Activated T-cell treated with anti-CD3 and anti-CD28 coated beads, Interleukin-2, amount 50 U/mL, for 1 hour (primary cell): Measurements from ENCODE around the gene SLIRP.
"Not testable (repeated sequence)": the region's sequence is repeated elsewhere in the genome, so short reads cannot be mapped to it uniquely, and the experiment has no call there.

Experiments
- DNase-seq: peaks from one replicate; pipeline ENCODE4 v3.0.0-alpha.2; 2020

Gene SLIRP

DNA sequence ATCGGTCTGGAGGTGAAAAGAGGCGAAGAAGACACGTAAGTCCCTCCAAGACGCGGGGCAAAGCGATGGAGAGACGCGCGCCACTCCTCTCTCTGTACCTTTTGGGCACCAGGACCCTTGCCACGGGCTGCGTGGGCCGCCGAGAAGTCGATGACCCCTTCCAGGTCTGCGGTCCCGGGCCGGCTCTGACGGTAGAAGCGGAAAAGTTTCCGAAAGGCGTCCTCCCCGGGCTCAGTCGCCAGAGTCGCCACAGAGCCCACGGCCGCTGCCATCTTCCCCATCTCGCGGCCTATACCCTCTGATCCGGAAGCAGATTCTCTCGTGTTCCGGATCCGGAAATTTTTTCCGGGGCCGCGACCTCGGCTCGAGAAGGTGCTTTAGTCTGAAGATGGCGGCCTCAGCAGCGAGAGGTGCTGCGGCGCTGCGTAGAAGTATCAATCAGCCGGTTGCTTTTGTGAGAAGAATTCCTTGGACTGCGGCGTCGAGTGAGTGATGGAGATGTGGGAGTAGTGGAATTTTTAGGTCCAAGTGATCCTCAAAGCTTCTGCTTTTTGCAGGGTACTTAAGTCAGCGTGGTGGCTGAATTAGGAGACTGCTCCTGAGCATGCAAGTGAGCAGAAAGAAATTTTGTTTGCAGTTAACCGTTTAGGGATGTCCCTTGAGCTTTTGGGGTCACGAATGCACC, at the start of gene SLIRP, which contains the start of gene ALKBH1:
Gene SLIRP (plus strand): TSS at position 380 of the 685 bp plus-strand sequence. CDS start 9 bp downstream, at position 389.
Gene ALKBH1 (minus strand): TSS at position 300 of the 685 bp plus-strand sequence. CDS start 19 bp downstream, at position 281.
- DNase-seq = peak; percentile 82

DNA sequence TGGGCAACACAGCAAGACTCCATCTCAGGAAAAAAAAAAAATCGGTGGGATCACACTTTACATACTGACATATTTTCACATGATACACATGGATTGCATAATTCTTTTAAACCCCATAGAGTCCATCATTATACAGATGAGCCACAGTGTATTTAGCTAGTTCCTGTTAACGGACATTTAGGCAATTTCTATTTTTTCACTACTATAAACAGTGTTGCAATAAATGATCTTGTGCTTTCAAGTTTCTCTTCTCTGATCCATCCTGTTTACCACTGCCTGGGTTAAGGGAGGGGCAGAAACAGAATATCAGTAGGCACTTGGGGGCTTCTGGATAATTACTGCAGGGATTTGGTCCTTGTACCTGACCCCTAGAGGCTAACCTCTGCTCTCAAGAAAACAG, 48.1 kb upstream of the SLIRP start:
- DNase-seq = no peak

DNA sequence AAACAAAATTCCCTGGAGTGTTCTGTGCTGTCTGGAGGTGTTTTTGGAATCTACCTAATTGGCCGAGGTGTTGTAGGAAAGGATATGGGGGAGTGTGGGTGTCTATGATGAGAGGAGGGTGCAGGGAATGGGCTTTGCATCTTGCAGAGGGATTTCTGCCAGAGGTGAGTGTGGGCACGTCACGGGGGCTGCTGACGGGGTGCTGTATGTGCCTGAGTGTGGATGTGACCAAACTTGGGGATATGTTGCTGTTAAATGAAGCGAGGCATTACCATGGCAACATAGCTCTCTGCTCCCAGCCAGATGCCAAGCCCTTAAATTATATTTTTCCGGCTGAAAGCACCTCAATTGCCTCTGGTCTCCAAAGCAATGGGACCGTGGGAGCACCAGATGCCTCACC, 47.1 kb upstream of the SLIRP start:
- DNase-seq = no peak

DNA sequence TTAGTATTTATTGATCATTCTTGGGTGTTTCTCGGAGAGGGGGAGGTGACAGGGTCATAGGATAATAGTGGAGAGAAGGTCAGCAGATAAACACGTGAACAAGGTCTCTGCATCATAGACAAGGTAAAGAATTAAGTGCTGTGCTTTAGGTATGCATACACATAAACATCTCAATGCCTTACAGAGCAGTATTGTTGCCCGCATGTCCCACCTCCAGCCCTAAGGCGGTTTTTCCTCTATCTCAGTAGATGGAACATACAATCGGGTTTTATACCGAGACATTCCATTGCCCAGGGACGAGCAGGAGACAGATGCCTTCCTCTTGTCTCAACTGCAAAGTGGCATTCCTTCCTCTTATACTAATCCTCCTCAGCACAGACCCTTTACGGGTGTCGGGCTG, 46.3 kb upstream of the SLIRP start:
- not testable (repeated sequence) for DNase-seq

DNA sequence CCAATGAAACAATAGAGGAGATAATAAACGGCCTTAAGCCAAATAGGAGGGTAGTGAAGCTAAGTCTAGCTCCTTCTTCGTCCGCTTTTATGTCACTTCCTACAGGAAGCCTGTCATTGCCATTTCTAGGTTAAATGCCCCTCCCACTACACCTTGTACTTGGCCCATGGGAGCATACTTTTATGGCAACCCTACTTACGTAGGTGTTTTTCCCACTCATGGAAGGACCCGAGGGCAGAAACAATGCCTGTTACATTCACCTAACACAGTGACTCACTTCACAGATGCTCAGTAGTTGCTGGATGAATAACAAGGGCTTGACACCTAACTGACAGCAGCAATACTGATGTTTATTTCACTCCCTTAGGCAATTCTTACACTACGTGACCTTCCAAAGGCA, 44.6 kb upstream of the SLIRP start:
- DNase-seq = no peak

DNA sequence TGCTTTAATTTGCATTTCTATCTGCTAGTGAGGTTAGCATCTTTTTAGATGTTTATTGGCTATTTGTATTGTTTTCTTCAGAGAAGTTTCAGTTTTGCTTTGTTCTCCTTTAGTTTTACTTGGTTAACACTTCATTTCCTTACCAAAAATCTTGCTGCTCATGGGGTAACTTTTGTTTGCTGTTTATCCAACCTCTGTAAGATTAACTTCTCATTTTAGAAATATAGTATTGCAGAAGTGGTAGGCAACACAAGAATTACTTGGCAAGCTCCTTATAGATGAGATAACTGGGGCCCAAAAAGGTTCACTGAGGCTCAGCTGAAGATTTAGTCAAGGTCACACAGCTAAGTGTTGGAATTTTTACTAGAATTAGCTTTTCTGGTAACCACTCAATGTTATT, 40.6 kb upstream of the SLIRP start:
- no peak for DNase-seq

DNA sequence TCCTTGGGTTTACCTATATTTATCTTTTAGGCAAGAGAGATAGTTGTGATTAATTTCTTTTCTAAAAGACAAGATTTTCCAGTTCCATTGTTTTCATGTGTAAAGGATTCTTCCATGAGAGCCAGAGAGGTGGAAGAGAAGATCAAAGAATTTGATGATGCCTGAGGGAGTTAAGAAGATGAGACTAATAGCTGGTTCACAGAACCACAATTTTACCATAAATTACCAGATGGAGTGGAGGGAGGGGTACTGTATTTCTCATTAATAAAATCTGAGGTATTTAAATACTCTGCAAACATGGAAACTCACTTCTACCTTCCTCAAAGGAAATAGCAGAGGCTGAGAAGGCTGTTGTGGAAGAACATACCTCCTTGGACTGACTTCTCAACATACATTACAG, 34.7 kb upstream of the SLIRP start:
- DNase-seq = no peak

DNA sequence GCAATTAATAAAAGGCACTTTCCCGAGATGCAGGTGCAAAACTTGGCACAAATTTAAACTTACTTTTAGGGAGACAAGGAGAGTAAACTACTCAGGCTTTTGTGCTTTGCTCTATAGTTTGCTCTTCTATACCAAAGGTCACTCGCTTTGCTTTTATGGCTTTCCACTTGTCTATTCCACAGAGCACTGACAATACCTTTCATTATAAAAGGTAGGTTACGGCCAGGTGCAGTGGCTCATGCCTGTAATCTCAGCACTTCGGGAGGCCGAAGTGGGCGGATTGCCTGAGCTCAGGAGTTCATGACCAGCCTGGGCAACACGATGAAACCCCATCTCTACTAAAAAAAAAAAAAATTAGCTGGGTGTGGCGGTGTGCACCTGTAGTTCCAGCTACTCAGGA, 33.0 kb upstream of the SLIRP start:
- DNase-seq = no peak

DNA sequence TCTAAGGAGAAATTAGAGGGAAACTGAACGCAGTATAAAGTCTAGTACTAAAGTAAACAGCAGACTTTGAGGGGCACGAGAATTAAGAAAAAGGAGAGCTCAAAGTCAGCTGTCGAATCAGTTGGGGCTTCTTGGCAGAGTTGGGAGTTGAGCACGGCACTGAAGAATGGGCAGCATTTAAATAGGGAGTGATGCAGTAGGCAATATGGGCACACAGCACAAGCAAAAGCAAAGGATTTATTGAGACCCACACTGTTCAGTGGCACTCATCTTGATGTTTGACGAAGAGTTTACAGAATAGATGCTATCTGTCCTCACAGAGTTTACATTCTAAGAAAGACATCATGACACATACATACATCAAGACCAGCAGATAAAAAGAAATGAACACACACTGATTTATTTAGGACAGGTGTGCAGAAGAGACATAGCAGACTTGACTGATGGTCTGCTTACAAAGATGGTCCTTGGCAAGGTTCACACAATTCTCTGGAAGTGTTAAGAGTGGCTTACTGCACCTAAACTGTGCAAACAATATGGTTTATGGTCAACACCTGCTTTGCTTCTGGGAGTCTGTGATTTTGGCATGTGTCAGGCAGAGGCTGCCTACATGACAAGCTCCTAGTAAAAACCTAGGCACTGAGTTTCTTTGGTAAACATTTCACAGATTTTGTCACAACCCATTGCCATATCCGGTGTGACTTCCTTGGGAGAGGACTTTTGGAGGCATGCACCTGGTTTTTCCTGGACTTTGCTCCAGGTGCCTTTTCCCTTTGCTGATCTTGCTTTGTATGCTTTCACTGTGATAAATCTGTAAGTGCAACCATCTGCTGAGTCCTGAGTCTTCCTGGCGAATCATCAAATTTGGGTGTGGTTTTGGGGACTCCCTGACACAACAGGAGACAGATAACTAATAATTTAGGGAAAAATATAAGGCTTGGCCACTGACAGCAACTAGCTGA, 26.4 kb upstream of the SLIRP start:
- DNase-seq = no peak

DNA sequence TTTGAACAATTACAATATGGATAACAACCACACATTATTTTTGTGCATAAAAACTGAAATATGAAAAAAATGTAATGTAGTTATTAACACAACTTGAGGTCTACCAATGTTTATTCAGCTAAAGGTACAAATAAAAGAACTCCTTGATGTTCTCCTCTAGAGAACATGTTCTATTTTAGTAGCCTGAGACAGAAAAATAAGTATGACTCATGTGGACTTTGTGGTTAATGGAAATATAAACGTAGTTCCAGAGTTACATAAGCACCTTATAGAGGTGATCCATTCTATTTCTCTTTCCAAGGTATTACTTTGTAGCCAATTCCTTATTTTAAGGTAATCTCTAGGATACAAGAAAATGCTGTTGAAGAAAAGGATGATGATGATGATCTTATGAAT, 25.7 kb upstream of the SLIRP start:
- DNase-seq = no peak

DNA sequence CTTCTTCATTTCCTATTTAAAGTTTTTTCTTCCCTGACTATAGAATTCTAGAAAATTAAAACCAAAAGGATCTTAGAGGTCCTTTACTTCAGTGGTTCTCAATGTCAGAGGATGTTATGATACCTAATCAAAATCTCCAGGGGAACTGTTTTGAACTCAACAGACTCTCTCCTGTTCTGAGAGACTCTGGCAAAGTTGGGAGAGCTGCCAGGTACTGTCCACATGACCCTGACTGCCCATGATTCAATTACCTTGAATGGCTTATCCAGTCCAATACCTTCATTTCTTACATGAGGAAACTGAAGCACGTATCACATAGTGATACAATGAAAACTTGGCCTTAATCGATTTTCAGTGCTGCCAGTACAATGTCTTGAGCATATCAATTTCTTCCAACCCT, 16.6 kb upstream of the SLIRP start:
- no peak for DNase-seq

DNA sequence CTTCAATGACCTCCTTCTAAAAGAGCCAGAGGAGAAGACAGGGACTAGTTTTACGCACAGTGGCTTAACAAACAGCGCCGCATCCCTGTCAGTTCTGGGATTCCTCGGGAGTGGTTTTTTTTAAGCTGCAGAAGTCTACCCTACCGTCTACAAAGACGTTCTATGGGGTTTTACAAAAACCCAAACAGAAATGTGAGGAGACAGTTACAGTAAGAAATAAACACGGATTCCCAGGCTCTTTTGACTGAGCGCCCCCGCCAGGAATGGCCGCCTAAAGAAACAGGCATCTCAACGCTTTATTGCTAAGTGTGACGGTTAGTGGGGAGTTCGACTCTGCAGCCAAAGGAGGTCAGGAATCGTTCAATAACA, 564 bp upstream of the SLIRP start:
- no peak for DNase-seq

DNA sequence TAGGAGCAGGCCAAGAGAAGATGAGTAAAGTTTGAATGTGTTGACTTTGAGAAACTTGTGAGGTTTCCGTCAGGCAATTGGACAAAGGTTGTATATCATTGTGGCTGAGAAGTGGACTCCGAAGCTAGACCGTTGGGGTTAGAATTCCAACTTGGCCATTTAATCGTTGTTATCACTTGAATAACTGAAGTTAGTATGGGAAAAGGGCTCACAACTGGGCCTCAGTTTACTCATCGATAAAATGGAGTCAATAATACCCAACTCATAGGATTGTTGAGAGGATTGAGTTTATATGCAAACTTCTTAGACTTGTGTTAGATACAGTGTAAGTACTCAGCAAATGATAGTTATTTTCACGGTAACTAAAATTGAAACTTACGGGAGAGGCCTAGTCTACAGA, 846 bp downstream of the SLIRP start:
- no peak for DNase-seq

DNA sequence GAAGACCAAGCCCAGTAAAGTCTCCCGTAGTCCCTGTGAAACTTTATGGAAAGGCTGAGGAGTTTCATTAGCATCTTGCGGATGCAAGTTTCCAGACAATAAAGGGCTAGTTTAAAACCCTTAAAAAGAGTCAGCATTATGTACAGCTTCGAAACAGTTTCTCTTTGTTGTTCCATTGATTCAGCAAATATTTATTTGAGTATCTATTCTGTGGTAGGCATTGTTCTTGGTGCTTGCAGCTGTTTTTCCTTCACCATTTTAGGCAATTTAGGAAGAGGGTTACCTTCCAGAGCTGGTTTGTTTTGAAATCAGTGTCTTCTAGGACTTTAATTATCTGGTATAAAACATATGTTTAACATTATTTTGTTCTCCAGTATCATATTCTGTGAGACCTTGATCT, 1.5 kb downstream of the SLIRP start:
- no peak for DNase-seq

DNA sequence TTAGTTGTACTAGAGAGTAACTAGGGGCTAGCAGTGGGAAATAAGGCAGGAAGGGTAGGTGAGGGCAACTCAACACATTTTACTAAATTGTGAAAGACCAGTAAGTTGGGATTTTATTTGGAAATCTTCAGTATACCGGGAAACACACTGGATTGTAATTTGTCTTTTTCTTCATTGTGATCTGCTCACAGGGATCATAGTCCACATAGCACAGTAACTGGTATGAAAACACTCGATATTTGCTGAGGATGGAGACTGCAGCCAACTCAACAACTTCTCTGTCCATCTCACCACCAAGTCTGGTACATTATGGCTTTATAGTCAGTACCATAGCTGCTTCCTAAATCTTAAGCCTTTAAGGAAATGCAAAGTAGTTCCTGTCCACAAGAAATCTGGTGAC, 2.5 kb downstream of the SLIRP start:
- DNase-seq = no peak

DNA sequence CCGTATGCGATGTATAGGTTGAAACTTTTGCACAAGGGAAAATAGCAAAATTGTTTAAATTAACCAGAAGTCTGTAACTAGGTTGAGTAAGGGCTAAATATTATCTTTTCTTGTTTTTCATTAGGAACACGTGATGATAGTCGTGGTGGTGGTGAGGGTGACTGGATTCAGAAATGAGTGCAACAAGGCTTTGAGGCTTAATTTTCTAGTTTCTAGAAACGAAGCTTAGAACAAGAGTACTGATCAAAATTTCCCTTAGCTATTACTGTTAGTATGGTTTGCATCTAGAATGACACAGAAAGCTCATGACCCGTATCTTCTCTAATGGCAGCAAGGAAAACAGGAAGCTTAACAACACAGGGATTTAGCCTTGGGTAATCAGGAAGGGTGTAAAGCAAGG, 7.0 kb downstream of the SLIRP start:
- no peak for DNase-seq

DNA sequence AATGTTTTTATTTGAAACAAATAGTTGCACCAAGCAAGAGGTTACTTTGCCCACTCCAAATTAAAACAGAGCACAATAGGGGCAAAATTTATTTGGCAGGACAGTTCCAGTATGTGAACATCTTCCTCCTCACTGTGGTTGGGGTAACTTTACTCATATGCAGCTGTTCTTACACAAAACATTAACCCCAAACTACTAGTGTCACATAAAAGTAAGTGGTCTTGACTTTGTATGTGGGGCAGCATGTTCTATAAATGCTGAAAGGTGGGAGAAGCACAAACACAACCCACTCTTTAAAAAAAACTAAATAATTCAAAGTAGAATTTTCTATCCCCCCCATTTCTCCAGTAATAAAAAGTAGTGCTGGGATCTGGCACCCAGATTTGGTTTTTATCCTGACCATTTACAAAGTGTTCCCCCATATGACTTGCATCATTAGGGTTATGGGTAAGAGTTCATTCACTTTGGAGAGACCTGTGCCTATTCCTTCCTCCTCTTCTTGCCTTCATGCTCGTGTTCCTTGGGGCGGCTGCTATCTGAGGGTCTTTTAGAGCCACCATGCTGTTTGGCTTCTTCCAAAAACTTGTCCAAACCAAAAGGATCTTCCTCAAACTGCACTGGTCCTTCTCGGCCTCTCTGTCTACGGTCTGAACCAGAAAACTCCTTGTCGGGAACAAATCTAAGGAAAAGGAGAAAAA, 9.9 kb downstream of the SLIRP start:
- no peak for DNase-seq

DNA sequence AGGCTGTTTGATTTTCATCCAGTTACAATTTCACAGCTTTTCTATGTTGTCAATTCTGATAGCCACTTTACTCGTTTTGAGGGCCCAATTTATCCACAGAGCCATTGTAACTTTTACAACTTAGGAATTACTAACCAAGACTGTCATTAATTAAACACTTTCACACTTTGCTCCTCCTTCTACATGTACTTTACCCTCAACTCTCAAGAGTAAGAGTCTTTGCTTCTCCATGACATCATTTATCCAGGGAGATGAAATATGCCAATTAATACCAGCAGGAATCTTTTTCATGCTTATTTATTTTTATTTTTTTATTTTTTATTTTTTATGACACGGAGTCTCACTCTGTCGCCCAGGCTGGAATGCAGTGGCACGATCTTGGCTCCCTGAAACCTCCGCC, 13.5 kb downstream of the SLIRP start:
- DNase-seq = no peak

DNA sequence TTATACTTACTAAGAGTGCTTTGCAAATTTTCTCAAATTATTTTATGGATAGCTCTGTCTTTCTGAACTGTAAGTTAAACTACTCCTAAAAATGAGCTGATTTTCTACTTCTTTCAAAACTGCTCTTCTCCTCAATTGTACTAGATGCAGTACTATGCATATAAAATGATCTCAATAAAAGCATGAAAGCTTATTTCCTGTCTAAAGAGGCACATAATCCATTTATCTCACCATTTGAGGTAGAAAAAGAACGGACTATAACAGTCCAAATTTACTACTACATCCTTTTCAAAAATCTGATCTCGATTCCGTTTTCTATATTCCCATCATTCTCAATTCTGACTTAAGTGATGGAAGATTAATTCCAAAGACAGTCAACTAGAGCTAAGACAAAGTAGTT, 14.4 kb downstream of the SLIRP start:
- DNase-seq = no peak

DNA sequence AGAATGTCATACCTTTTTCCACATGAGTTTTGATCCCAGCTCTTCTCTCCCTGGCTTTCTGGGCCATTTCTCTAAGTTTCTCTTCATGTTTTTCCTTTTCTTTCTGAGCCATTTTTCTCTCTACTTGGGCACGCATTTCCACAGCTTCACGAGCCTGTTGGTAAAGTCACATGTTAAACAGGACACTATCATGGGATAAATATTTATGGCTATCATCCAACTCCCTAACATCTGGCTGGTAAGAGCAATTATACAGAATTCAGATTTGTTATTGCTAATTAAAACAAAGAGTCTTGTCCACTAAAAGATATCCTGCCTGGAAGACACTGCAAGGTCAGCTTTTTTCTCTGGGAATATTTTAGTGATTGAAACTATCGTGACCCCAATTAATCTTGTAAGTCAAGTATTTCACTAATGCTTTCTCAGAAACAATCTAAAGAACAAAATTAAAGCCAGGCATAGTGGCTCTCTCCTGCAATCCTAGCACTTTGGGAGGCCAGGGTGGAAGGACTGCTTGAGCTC, 23.1 kb downstream of the SLIRP start:
- DNase-seq = no peak

DNA sequence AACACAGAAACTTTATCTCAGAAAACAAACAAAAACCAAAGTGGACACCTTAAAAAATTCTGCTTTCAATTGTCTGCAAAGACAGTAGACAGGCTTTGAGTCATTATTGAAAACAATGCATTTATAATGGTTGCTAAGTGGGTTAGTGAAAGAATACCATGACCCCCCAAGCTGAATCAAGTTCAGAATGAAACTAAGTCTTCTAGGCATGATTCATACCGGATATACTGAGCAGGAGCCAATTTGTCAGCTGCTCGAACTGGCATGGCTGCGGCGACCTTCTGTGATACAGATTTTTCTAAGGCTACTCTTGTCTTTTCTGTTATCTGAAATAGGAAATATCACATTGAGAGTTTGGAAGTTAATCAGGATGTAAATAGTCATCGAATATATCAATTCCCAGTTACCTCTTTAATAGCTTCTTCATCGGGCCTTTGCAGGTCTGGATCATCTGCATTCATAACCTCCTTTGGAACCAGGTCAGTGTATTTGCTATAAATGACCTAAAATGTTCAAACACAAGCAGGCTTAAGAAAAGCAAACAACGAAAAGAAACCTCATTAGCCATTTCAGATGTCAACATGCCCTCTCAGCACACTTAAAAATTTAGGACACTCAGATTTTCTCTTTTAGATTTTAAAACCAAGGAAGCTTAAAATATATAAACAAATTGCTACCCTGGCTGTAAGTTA, 30.8 kb downstream of the SLIRP start:
- no peak for DNase-seq

DNA sequence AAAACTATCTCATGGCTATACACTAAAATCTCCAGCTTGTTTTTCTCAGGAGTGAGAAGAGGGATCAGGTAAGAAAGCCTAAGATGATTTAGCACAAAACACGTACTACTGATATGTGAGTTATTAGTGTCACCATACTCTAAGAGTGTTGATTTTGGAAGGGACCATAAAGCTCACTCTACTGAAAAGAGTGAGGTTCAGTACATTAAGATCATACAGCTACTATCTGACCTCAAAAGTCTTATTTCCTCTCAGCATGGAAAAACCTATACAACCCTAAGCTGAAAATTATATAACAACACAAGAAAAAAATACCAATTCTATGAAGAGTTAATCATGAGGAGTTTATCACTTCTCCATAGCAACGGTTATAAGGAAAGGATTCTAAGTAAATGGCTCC, 33.5 kb downstream of the SLIRP start:
- no peak for DNase-seq
